ENCODE data around the gene SGMS1. TPM values are rescaled to one million over a fixed set of nuclear protein-coding genes. Genes with fewer than 3 reads are reported as not detected.

SGMS1 gene
- total RNA-seq, 2 experiments from 2014 or later, result 7.5 to 9.0 TPM

- no peak for DNase-seq
- Mint-ChIP-seq H3K36me3 (ENCODE audit: low read depth) (peaks cover 5% of the 10 kb centered on the region), H3K4me3 (no peak overlapping the region), H3K9me3 (ENCODE audit: low read depth) (no peaks in the 10 kb centered on the region), H3K27ac (no peak overlapping the region), H3K4me1 (peaks cover 29% of the 10 kb centered on the region), H3K27me3 (no peaks in the 10 kb centered on the region)
- ChIA-PET CTCF (interaction anchor here (0.8 kb wide), 1 partner anchor 18 kb away, joined by 3 read pairs; no protein-coding TSS in a partner anchor), POLR2A (no interaction called here)
- intact Hi-C loops (cut with DNase I, micrococcal nuclease), result no loop called here
- ATAC-seq, result no peak
Observed at GRCh38 chr10:50595785-50596184, 28.0 kb downstream of the SGMS1 start.

GRCh38 chr10:50593523-50594376, 30.0 kb downstream of the SGMS1 start:
- intact Hi-C loops (cut with DNase I, micrococcal nuclease), result no loop called here
- ATAC-seq, result peak; percentile 68
- ChIA-PET CTCF (interaction anchor here (0.7 kb wide), 1 partner anchor 41 kb away, joined by 3 read pairs; no protein-coding TSS in a partner anchor), POLR2A (no interaction called here)
- Mint-ChIP-seq H3K36me3 (ENCODE audit: low read depth) (peaks cover 17% of the 10 kb centered on the region), H3K27ac (no peak overlapping the region), H3K9me3 (ENCODE audit: low read depth) (no peaks in the 10 kb centered on the region), H3K4me3 (no peak overlapping the region), H3K27me3 (no peaks in the 10 kb centered on the region), H3K4me1 (peaks cover 24% of the 10 kb centered on the region)
- no peak for DNase-seq

GRCh38 chr10:50592961-50593418, 30.8 kb downstream of the SGMS1 start:
- no peak for ATAC-seq
- CTCF ChIA-PET, result interaction anchor here (1.0 kb wide), 1 partner anchor 173 kb away, joined by 3 read pairs; no protein-coding TSS in a partner anchor
- peaks cover 20% of the 10 kb centered on the region for H3K4me1 Mint-ChIP-seq
- POLR2A ChIA-PET, result no interaction called here
- intact Hi-C loops (cut with DNase I, micrococcal nuclease), result no loop called here
- H3K27me3 Mint-ChIP-seq, result no peaks in the 10 kb centered on the region
- H3K9me3 Mint-ChIP-seq (ENCODE audit: low read depth), result no peaks in the 10 kb centered on the region
- peaks cover 19% of the 10 kb centered on the region for H3K36me3 Mint-ChIP-seq (ENCODE audit: low read depth)
- no peak overlapping the region for H3K27ac Mint-ChIP-seq
- no peak for DNase-seq
- H3K4me3 Mint-ChIP-seq, result no peak overlapping the region

GRCh38 chr10:50590935-50591334, 32.8 kb downstream of the SGMS1 start:
- Mint-ChIP-seq H3K9me3 (ENCODE audit: low read depth) (no peaks in the 10 kb centered on the region), H3K4me3 (no peak overlapping the region), H3K27ac (no peak overlapping the region), H3K27me3 (no peaks in the 10 kb centered on the region), H3K4me1 (peaks cover 16% of the 10 kb centered on the region), H3K36me3 (ENCODE audit: low read depth) (peaks cover 31% of the 10 kb centered on the region)
- DNase-seq (no peak), ATAC-seq (no peak)
- intact Hi-C loops (cut with DNase I, micrococcal nuclease), result no loop called here
- ChIA-PET POLR2A (no interaction called here), CTCF (interaction anchor here (0.6 kb wide), 1 partner anchor 130 kb away, joined by 3 read pairs; no protein-coding TSS in a partner anchor)

- no peaks in the 10 kb centered on the region for H3K27me3 Mint-ChIP-seq
- POLR2A ChIA-PET, result no interaction called here
Observed at GRCh38 chr10:50586740-50587088, 37.0 kb downstream of the SGMS1 start.

GRCh38 chr10:50585921-50586739, 37.6 kb downstream of the SGMS1 start:
- no peak for ATAC-seq
- H3K4me1 Mint-ChIP-seq, result peaks cover 16% of the 10 kb centered on the region
- no peaks in the 10 kb centered on the region for H3K9me3 Mint-ChIP-seq (ENCODE audit: low read depth)
- no peak for DNase-seq
- CTCF ChIA-PET, result interaction anchor here (0.6 to 1.2 kb wide), 4 partner anchors 10 to 36 kb away, joined by 3 to 4 read pairs (median 4); no protein-coding TSS in a partner anchor
- H3K27me3 Mint-ChIP-seq, result no peaks in the 10 kb centered on the region
- POLR2A ChIA-PET, result no interaction called here
- no peak overlapping the region for H3K4me3 Mint-ChIP-seq
- intact Hi-C loops (cut with DNase I, micrococcal nuclease), result no loop called here
- H3K36me3 Mint-ChIP-seq (ENCODE audit: low read depth), result peaks cover 35% of the 10 kb centered on the region
- H3K27ac Mint-ChIP-seq, result no peak overlapping the region

More at GRCh38 chr10:50586740-50587088, 37.0 kb downstream of the SGMS1 start:
- DNase-seq (no peak), ATAC-seq (no peak)
- Mint-ChIP-seq H3K4me3 (no peak overlapping the region), H3K9me3 (ENCODE audit: low read depth) (no peaks in the 10 kb centered on the region), H3K27ac (no peak overlapping the region), H3K4me1 (peaks cover 11% of the 10 kb centered on the region), H3K36me3 (ENCODE audit: low read depth) (peaks cover 35% of the 10 kb centered on the region)
- CTCF ChIA-PET, result no interaction called here
- intact Hi-C loops (cut with DNase I, micrococcal nuclease), result no loop called here

- POLR2A ChIA-PET, result no interaction called here
- peak; percentile 19 for ATAC-seq
- Mint-ChIP-seq H3K27ac (no peak overlapping the region), H3K4me3 (no peak overlapping the region), H3K27me3 (no peaks in the 10 kb centered on the region), H3K4me1 (peaks cover 41% of the 10 kb centered on the region), H3K9me3 (ENCODE audit: low read depth) (no peaks in the 10 kb centered on the region), H3K36me3 (ENCODE audit: low read depth) (peaks cover 18% of the 10 kb centered on the region)
- no peak for DNase-seq
- CTCF ChIA-PET, result interaction anchor here (1.6 kb wide), 1 partner anchor 12 kb away, joined by 6 read pairs; no protein-coding TSS in a partner anchor
- intact Hi-C loops (cut with DNase I, micrococcal nuclease), result no loop called here
Observed at GRCh38 chr10:50582766-50583762, 40.7 kb downstream of the SGMS1 start.

GRCh38 chr10:50582046-50582445, 41.7 kb downstream of the SGMS1 start:
- ChIA-PET CTCF (interaction anchor here (0.5 to 1.6 kb wide), 2 partner anchors 11 to 72 kb away, joined by 3 to 6 read pairs; no protein-coding TSS in a partner anchor), POLR2A (no interaction called here)
- Mint-ChIP-seq H3K36me3 (ENCODE audit: low read depth) (peaks cover 13% of the 10 kb centered on the region), H3K9me3 (ENCODE audit: low read depth) (no peaks in the 10 kb centered on the region), H3K27me3 (no peaks in the 10 kb centered on the region), H3K27ac (no peak overlapping the region), H3K4me1 (peaks cover 52% of the 10 kb centered on the region), H3K4me3 (no peak overlapping the region)
- intact Hi-C loops (cut with DNase I, micrococcal nuclease), result no loop called here
- ATAC-seq, result no peak
- no peak for DNase-seq

- H3K36me3 Mint-ChIP-seq (ENCODE audit: low read depth), result peaks cover 5% of the 10 kb centered on the region
- no peak overlapping the region for H3K4me3 Mint-ChIP-seq
- no peaks in the 10 kb centered on the region for H3K9me3 Mint-ChIP-seq (ENCODE audit: low read depth)
- CTCF ChIA-PET, result interaction anchor here (1.0 kb wide), 1 partner anchor 39 kb away, joined by 3 read pairs; no protein-coding TSS in a partner anchor
- no peaks in the 10 kb centered on the region for H3K27me3 Mint-ChIP-seq
- no peak for DNase-seq
- H3K27ac Mint-ChIP-seq, result no peak overlapping the region
- no peak for ATAC-seq
- intact Hi-C loops (cut with DNase I, micrococcal nuclease), result no loop called here
- POLR2A ChIA-PET, result no interaction called here
- peaks cover 67% of the 10 kb centered on the region for H3K4me1 Mint-ChIP-seq
Observed at GRCh38 chr10:50580262-50580891, 43.4 kb downstream of the SGMS1 start.

GRCh38 chr10:50579491-50580261, 44.1 kb downstream of the SGMS1 start:
- POLR2A ChIA-PET, result no interaction called here
- ATAC-seq (no peak), DNase-seq (no peak)
- intact Hi-C loops (cut with DNase I, micrococcal nuclease), result no loop called here
- Mint-ChIP-seq H3K9me3 (ENCODE audit: low read depth) (no peaks in the 10 kb centered on the region), H3K4me3 (no peak overlapping the region), H3K27ac (no peak overlapping the region), H3K36me3 (ENCODE audit: low read depth) (peaks cover 5% of the 10 kb centered on the region), H3K4me1 (peaks cover 69% of the 10 kb centered on the region), H3K27me3 (no peaks in the 10 kb centered on the region)
- CTCF ChIA-PET, result interaction anchor here (1.0 kb wide), 1 partner anchor 40 kb away, joined by 3 read pairs; no protein-coding TSS in a partner anchor
